HL-60 (cell line): ENCODE data around the gene GSTCD.
"Not testable (repeated sequence)": the region's sequence is repeated elsewhere in the genome, so short reads cannot be mapped to it uniquely, and the experiment has no call there.

Experiments
- DNase-seq, 2 experiments: peaks; one replicate each; pipeline ENCODE4 v3.0.0-alpha.2; 2010 to 2020; ENCODE audit warnings: low read depth in 1 of 2, low spot score in 1 of 2
- H3K27ac ChIP-seq: fragments of 250-450 bp; sonication (Bioruptor Pico); replicated peaks from 2 replicates; pipeline ENCODE4 v1.5.1; 2020; ENCODE audit warnings: mild to moderate bottlenecking, moderate library complexity
- H3K27me3 ChIP-seq: fragments of 250-450 bp; sonication (Bioruptor Pico); 2 replicates; pipeline ENCODE4 v1.5.1; 2021; ENCODE audit warnings: mild to moderate bottlenecking, moderate library complexity; ENCODE audit not compliant: insufficient read depth, poor library complexity, severe bottlenecking
- H3K4me3 ChIP-seq: replicated peaks from 2 replicates; pipeline ENCODE4 v1.5.1; 2011; ENCODE audit warnings: mild to moderate bottlenecking, control low read depth, low read length; ENCODE audit not compliant: insufficient read depth
- GABPA ChIP-seq: IDR thresholded peaks from 2 replicates; pipeline ENCODE4 v1.6.1; 2012; ENCODE audit warnings: low read depth
- POLR2AphosphoS5 ChIP-seq: IDR thresholded peaks from 2 replicates; pipeline ENCODE4 v1.6.1; 2012; ENCODE audit warnings: low read depth
- SPI1 ChIP-seq: IDR thresholded peaks from 2 replicates; pipeline ENCODE4 v1.6.1; 2012; ENCODE audit warnings: low read depth, mild to moderate bottlenecking, borderline replicate concordance
- TF ChIP-seq, protein P1 (sequence below): IDR thresholded peaks from one replicate; pipeline ENCODE4 v1.5.1; 2011; ENCODE audit warnings: low read length, control low read depth, inconsistent platforms; ENCODE audit not compliant: insufficient read depth
- TF ChIP-seq, protein P2 (sequence below): IDR thresholded peaks from 2 replicates; pipeline ENCODE4 v1.6.1; 2012; ENCODE audit warnings: low read depth; ENCODE audit not compliant: insufficient replicate concordance

GSTCD gene

DNA sequence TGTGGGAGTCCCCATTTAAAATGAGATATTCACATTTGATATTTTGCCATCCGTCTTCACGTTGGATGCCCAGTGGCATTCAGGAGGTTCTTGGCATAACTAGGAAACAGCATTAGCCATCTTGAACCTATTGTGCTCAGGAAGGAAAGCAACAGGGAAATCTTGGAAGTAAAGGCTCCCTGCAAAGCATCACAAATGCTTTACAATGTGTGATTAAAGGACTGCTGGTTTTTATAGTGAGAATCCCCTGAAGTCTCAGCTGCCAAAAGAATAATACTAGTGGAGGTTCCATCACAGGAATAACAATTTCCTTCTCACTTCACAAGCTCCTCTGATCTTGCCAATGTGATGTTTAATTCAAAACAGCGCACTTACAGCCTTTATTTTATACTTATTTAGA, 137.0 kb downstream of the GSTCD start:
- no peak for TF ChIP-seq GABPA
- no peak for TF ChIP-seq POLR2AphosphoS5
- TF ChIP-seq, protein P1, sequence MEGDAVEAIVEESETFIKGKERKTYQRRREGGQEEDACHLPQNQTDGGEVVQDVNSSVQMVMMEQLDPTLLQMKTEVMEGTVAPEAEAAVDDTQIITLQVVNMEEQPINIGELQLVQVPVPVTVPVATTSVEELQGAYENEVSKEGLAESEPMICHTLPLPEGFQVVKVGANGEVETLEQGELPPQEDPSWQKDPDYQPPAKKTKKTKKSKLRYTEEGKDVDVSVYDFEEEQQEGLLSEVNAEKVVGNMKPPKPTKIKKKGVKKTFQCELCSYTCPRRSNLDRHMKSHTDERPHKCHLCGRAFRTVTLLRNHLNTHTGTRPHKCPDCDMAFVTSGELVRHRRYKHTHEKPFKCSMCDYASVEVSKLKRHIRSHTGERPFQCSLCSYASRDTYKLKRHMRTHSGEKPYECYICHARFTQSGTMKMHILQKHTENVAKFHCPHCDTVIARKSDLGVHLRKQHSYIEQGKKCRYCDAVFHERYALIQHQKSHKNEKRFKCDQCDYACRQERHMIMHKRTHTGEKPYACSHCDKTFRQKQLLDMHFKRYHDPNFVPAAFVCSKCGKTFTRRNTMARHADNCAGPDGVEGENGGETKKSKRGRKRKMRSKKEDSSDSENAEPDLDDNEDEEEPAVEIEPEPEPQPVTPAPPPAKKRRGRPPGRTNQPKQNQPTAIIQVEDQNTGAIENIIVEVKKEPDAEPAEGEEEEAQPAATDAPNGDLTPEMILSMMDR = no peak
- TF ChIP-seq, protein P2, sequence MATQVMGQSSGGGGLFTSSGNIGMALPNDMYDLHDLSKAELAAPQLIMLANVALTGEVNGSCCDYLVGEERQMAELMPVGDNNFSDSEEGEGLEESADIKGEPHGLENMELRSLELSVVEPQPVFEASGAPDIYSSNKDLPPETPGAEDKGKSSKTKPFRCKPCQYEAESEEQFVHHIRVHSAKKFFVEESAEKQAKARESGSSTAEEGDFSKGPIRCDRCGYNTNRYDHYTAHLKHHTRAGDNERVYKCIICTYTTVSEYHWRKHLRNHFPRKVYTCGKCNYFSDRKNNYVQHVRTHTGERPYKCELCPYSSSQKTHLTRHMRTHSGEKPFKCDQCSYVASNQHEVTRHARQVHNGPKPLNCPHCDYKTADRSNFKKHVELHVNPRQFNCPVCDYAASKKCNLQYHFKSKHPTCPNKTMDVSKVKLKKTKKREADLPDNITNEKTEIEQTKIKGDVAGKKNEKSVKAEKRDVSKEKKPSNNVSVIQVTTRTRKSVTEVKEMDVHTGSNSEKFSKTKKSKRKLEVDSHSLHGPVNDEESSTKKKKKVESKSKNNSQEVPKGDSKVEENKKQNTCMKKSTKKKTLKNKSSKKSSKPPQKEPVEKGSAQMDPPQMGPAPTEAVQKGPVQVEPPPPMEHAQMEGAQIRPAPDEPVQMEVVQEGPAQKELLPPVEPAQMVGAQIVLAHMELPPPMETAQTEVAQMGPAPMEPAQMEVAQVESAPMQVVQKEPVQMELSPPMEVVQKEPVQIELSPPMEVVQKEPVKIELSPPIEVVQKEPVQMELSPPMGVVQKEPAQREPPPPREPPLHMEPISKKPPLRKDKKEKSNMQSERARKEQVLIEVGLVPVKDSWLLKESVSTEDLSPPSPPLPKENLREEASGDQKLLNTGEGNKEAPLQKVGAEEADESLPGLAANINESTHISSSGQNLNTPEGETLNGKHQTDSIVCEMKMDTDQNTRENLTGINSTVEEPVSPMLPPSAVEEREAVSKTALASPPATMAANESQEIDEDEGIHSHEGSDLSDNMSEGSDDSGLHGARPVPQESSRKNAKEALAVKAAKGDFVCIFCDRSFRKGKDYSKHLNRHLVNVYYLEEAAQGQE = no peak
- TF ChIP-seq SPI1 = no peak
- no peak for DNase-seq
- H3K27ac ChIP-seq = no peak overlapping the region
- no peaks in the 10 kb centered on the region for H3K27me3 ChIP-seq
- no peak overlapping the region for H3K4me3 ChIP-seq

DNA sequence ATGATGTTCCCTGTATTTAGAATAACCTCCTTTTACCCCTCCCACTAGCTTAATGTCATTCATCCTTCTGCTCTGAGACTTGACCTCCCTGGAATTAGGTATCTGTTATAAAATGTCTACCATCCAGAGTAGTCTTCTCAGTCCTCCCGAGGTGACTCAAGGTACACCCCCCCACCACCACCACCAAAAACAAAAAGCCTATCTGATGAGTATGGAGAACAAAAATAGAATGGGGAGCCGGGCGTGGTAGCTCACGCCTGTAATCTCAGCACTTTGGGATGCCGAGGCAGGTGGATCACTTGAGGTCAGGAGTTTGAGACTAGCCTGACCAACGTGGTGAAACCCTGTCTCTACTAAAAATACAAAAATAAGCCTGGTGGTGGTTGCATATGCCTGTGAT, 139.8 kb downstream of the GSTCD start:
- DNase-seq, H3K27ac ChIP-seq, H3K27me3 ChIP-seq, H3K4me3 ChIP-seq: not testable (repeated sequence)

DNA sequence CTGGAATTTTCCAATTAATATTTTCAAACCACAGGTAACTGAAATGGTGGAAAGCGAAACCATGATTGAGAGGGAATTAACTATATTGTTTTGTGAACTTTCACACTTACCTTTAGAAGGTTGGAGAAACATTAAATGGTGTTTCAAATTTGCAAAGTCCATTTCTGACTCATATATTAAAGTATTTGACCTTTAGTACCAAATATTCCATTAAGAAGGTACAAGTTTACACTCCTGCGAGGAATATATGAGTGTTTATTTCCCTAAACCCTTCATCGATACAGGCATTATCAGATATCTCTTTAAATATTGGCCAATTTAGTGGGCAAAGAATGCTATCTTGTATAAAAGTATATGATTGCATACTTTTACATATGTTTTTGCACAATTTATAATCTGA, 142.6 kb downstream of the GSTCD start:
- Histone ChIP-seq H3K4me3 (no peak overlapping the region), H3K27ac (no peak overlapping the region), H3K27me3 (no peaks in the 10 kb centered on the region)
- DNase-seq = no peak
- TF ChIP-seq GABPA (no peak), SPI1 (no peak), POLR2AphosphoS5 (no peak)
- TF ChIP-seq, protein P1 = no peak
- TF ChIP-seq, protein P2 = no peak

DNA sequence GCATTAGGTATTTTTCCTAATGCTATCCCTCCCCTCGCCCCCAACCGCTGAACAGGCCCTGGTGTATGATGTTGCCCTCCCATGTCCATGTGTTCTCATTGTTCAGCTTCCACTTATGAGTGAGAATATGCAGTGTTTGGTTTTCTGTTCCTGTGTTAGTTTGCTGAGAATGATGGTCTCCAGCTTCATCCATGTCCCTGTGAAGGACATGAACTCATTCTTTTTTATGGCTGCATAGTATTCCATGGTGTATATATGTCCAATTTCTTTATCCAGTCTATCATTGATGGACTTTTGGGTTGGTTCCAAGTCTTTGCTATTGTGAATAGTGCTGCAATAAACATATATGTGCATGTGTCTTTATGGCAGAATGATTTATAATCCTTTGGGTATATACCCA, 143.6 kb downstream of the GSTCD start:
- not testable (repeated sequence) for H3K27me3 ChIP-seq, DNase-seq, H3K4me3 ChIP-seq, H3K27ac ChIP-seq

DNA sequence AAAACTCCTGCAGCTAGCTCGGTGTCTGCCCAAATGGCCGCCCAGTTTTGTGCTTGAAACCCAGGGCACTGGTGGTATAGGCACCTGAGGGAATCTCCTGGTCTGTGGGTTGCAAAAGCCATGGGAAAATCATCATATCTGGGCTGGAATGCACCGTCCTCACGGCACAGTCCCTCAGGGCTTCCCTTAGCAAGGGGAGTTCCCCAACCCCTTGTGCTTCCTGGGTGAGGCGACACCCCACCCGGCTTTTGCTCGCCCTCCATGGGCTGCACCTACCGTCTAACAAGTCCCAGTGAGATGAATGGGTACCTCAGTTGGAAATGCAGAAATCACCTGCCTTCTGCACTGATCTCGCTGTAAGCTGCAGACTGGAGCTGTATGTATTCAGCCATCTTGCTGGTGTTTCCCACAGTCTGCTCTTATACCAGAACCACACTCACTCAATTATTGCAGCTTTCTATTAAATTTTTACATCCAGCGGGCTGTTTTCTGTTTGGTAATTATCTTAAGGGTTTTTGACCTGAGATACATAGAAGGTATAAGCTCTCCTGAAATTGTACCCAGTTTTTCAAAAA, 150.0 kb downstream of the GSTCD start:
- TF ChIP-seq, protein P2 = no peak
- TF ChIP-seq GABPA = no peak
- H3K4me3 ChIP-seq = no peak overlapping the region
- no peak overlapping the region for H3K27ac ChIP-seq
- no peaks in the 10 kb centered on the region for H3K27me3 ChIP-seq
- DNase-seq = no peak
